ENCODE results near the gene KRTAP12-2.

KRTAP12-2 gene, protein sequence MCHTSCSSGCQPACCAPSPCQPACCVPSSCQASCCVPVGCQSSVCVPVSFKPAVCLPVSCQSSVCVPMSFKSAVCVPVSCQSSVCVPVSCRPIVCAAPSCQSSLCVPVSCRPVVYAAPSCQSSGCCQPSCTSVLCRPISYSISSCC

DNA sequence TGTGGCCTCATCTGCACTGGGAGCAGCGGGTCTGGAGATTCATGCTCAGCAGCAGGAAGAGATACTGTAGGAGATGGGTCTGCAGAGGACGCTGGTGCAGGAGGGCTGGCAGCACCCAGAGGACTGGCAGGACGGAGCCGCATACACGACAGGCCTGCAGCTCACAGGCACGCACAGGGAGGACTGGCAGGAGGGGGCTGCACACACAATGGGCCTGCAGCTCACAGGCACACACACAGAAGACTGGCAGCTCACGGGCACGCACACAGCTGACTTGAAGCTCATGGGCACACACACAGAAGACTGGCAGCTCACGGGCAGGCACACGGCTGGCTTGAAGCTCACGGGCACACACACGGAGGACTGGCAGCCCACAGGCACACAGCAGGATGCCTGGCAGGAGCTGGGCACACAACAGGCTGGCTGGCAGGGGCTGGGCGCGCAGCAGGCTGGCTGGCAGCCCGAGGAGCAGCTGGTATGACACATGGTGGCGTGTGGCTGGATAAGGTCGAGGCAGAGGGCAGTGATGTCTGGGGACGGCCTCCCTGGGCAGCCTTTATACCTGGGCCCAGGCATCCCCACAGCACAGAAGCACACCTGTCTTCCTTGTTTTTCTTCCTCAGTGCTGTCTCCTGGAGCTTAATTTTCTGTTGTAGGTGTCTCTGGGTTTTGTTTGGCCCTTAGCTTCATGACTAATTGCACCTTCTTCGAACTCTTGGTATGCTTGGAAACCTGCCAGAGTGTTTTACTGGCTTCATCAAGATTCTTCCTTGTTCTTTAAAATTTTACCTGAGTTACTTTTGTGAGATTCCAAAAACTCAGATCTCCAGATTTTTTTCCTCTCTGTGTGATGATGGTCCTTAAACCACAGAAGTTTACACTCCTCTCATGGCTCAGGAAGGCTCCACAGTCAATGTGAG is at the start of gene KRTAP12-2:
KRTAP12-2 (minus strand) TSS at position 527 of the 920 bp plus-strand sequence; CDS start at position 486, 41 bp downstream.
- DNase-seq (ENCODE audit: low read depth in 2 of 2): no peak

DNA sequence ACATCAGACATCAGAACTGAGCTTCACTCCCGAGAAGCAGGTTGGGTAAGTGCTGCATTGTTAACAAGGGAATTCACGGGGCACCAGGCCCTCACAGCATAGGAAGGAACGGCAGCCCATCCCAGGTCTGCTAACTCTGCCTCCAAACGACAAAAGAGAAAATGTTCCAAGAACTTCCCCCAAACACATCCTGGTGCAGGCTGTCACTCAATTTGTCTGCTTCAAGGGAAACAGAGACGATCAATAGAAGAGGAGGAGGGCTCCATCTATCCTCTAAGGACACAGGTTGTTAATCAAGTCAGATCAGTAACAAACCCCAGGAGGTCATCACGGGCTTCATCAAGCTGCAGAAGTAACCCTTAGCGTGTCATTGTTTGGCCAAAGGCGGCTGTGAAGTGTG is 48.2 kb upstream of the KRTAP12-2 start:
- no peak for DNase-seq (ENCODE audit: low read depth in 2 of 2)

GRCh38 chr21:44713846-44714245 is 47.1 kb upstream of the KRTAP12-2 start:
- DNase-seq (ENCODE audit: low read depth in 2 of 2): no peak

- DNase-seq (ENCODE audit: low read depth in 2 of 2): no peak
These were observed 46.4 kb upstream of the KRTAP12-2 start for GRCh38 chr21:44713130-44713529.

DNA sequence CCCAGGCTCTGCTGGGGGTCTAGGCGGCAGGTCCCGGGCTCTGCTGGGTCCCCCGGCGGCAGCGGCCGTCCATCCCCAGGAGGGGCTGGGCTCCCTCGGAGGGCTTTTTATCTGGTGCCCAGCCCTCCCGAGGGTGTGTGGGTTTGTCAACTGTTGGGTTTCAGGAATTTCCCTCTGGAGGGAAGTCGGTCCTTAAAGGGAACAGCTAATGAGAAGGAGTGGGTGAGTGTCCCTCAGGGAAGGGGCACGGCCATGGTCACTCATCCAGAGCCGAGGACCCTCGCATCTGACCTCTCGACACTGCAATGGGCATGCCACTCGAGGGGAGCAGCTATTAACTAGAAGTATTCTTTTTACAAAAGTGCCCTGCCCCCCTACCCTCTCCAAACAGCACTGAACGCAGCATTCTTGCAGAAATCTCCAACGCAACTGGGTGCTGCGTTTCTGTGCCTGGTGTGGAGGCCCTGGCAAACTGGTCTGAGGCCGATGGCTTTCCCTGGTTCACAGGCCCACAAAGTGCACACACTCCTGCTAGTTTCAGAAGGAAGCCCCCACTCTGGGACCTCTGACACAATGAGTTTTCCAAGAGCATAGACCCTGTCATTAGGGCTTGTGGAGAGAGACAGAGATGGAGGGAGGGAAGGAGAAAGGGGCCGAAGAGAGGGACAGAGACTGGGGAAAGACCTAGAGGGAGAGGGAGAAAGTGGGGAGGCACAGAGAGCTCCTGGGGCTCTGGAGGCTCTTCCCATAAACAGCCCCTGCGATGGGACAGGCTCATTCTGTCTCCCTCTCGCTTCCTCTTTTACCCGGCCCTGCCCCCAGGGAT is 45.7 kb upstream of the KRTAP12-2 start:
- DNase-seq (ENCODE audit: low read depth in 2 of 2): no peak

- DNase-seq (ENCODE audit: low read depth in 2 of 2): no peak
These were observed 44.8 kb upstream of the KRTAP12-2 start, which contains the start of gene TSPEAR for GRCh38 chr21:44711327-44712202. TSPEAR (minus strand) TSS chr21:44711572; CDS start chr21:44711514, 58 bp downstream.

DNA sequence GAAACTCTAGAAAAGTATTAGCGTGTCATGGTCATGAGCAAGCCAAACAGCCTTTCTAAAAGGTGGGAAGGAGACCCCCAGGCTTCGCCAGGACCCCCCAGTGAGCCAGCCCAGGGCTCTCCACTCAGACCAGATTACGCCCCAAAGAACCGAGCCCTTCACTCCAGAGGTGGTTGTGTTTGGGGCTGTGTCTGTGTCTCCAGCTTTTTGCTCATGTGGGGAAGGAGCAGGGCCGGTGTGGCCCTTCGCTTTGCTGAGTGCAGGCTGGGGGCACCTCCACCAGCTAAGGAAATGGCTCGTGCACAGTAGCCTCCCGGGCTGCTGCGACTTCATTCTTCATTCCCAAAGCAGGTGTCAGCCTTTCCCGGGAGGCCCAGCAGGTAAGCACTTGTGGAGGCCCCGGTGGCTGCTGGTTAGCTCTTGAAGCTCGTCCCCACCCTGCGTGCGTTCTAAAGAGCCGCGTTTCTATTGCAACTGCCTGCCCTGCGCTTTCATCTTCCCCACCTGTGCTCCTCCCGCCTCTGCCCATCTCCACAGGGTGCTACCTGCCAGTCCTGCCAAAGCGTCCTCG is 44.1 kb upstream of the KRTAP12-2 start:
- no peak for DNase-seq (ENCODE audit: low read depth in 2 of 2)

DNA sequence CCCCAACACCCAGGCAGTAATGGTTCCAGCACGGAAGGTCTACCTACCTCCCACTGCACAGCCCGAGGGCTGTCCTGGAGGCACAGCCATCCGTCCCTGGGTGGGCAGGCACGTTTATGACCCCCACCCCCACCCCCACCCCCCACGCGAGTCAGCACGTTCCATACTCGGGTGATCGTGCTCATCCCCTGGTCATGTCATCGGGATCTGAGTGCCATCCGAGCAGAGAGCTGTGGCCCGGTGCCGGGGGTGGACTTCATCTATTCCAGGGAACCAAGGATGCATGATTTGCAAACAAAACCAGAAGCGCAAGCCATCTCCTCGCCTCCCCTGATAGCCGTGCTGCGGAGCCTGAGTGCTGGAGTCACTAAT is 43.6 kb upstream of the KRTAP12-2 start:
- DNase-seq (ENCODE audit: low read depth in 2 of 2): no peak

GRCh38 chr21:44709426-44710293 is 42.9 kb upstream of the KRTAP12-2 start:
- no peak for DNase-seq (ENCODE audit: low read depth in 2 of 2)

GRCh38 chr21:44708866-44709425 is 42.2 kb upstream of the KRTAP12-2 start:
- no peak for DNase-seq (ENCODE audit: low read depth in 2 of 2)

GRCh38 chr21:44708213-44708865 is 41.6 kb upstream of the KRTAP12-2 start:
- no peak for DNase-seq (ENCODE audit: low read depth in 2 of 2)

DNA sequence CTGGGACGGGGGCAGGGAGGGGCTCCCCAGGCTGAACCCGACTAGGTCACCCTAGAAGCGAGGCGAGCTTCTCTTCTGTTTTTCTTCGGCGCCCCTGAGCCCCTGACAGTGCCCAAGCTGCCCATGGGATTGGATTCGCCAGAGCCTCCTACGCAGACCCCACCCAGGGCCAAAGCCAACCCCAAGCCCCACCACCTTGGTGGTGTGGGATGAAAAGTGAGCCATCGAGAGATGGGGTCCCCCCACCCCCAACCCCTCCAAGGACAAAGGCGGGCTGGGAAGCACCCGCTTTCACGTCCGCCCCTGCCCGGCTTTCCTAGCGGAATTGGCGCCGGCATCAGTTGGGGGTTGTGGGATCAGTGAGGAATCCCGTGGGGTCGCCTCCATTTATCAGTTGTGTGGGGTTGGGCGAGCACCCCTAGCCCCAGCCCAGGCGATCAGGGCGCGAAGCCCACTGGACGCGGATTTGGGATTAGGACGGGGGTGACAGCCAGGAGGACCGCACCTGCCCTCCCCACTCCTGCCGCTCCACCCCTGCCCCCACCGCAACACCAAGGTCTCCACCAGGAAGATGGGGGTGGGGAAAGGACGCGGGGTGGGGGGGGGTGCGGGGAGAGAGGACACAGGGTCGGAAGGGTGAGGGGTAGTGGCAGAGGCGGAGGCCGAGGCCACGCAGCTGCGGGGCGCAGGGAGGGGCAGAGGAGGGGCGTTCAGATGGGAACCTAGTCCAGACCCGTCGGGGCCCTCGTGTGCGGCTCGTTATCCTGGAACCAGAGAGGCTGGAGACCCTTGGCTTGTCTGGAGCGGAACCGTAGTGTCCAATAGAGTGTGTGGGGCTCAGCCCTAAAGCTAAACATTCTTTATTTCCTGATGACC is 40.2 kb upstream of the KRTAP12-2 start:
- no peak for DNase-seq (ENCODE audit: low read depth in 2 of 2)

DNA sequence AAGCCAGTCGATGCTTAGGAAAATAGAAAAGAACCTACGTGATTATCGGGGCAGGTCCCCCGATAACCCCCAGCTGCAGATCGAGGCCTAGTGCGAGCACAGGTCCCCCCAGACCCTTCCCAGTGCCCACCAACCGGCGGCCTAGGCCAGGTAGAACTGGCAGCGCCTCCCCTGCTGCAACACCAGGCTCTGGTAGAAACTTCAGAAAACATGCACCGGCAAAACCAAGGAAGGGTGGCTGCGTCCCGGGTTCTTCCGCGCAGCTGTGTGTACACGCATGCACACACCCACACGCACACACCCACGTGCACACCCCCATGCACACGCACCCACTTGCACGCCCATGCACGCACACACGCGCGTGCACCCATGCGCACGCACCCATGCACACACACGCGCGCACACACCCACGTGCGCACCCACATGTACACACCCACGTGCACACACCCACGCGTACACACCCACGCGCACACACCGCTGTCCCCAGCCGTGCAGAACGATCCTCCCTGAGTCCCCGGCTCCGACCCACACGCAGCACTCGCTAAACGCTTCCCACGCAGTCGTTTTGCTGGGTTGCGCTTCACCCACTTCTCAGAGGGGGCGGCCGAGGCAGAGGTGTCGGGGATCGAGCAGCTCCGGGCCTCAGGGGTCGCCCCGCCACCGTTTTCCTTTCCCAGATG is 39.4 kb upstream of the KRTAP12-2 start:
- DNase-seq (ENCODE audit: low read depth in 2 of 2): no peak

DNA sequence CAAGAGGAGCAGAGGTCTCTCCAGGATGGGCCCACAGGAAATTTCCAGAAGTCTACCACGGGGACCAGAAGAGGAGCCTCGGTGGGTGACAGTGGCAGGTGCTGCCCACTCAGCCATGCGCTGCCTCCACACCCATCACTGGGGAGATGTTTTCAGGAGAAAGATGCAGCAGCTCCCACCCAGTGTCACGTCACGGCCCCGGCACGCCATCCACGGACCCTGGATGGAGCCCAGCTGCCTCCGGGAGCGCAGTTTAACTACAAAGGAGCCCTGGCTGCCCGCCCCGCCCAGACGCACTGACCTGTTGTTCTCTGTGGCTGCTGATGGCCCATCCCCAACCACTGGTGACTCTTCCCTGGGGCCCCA is 37.9 kb upstream of the KRTAP12-2 start:
- no peak for DNase-seq (ENCODE audit: low read depth in 2 of 2)

DNA sequence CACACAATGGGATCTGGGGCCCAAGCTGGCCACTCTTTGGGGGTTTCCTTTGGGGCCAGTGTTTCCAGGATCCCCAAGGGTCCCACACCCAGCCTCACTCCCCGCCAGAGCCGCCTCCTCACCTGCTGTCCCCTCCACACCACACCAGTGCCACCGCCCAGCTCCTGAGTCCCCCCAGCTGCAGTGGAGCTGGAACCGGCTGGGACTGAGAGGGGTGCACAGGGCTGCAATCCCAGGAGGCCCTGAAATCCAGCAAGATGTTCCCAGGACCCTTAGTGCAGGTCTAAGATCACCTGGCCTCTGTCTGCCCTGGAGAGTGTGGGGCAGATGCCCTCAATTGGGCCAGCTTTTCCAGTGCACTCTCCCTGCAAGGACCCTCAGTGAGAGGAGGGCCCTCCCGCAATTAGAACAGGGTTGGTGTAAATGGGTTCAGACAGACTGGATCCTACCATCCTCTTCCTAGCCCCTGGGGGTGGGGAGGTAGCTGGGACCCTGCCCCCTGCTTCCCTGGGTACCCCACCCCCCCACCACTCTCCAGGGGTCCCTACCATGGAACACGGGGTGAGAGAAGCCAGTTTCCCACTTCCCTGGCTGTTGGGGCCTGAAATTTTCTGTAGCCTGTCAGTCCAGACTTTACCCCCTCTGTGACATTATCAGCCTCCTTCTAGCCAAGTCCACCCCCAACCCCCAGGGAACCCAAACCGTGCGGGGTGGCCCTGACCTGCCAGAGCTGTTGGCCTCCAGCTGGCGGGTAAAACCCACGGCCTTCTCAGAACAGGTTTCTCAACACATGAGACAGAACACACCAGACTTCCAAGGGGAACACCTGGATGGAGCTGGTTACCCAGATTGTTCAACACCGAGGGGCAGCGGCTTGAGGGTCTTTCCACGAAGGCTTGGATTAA is 37.3 kb upstream of the KRTAP12-2 start:
- DNase-seq (ENCODE audit: low read depth in 2 of 2): no peak

DNA sequence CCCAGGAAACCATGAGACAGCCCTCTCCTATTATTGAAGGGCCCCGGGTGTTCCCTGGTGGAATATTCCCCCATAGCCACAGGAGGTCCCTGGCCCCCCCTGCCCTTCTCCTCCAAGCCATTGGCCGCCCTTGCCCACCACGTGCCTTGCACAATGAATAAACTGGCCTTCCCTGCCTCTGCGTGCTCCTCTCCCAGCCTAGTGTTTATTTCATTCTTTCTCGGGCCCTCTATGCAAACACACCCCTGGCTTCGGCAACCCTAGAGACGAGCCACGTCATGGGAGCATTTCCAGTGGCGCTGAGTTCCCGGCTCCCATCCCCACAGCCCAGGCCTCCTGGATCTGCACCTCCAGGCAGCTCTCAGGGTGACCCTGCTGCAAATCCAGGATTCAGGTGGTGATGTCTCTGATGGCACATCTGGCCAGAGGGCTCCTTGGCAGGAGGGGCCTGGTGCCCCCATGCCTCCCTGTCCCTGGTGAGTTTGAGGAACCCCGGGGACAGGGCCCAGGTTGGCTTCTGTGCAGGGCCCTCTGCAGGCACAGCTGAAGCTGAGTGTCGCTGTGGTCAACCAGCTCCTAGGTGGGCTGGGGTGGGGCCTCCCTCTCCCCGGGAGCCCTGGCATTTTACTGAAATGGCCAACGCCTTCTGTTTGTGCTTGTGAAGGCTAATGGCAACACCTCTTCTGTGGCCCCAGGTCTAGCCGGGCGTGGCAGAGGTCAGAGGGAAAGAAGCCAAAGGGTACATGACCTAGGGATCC is 36.4 kb upstream of the KRTAP12-2 start:
- DNase-seq (ENCODE audit: low read depth in 2 of 2): no peak
